Kidney (tissue), 14 donors: ENCODE measurements around the gene KLHL22. TPM values are rescaled to one million over a fixed set of nuclear protein-coding genes. Genes with fewer than 3 reads are reported as not detected.

ENCODE experiments used
- DNase-seq, 5 donors: peaks; one replicate each; pipeline ENCODE4 v3.0.0-alpha.2; 2013 to 2020
- FAIRE-seq: peaks from 2 replicates; lab custom pipeline; 2012; peaks lifted over from hg19 to GRCh38; lab: Jason Lieb, UNC
- H3K27ac ChIP-seq, 2 donors: one replicate each; pipeline ENCODE4 v1.7.0; 2013; ENCODE audit warnings: low read depth in 2 of 2, low read length in 2 of 2, inconsistent platforms in 1 of 2
- H3K27me3 ChIP-seq: one replicate; pipeline ENCODE4 v1.7.1; 2013; ENCODE audit warnings: low read length, inconsistent platforms; ENCODE audit not compliant: control insufficient read depth, insufficient read depth
- H3K36me3 ChIP-seq, 3 donors: one replicate each; pipeline versions ENCODE4 v1.7.0 to v1.7.1; 2013; ENCODE audit warnings: low read length in 3 of 3, control low read depth in 1 of 3, inconsistent platforms in 1 of 3; ENCODE audit not compliant: insufficient read depth in 3 of 3, control insufficient read depth in 2 of 3
- H3K4me1 ChIP-seq, 3 donors: one replicate each; pipeline versions ENCODE4 v1.7.0 to v1.7.1; 2013; ENCODE audit warnings: low read length in 3 of 3, inconsistent platforms in 1 of 3, low read depth in 1 of 3; ENCODE audit not compliant: control insufficient read depth in 2 of 3, insufficient read depth in 2 of 3
- H3K4me3 ChIP-seq, 3 donors: one replicate each; pipeline versions ENCODE4 v1.7.0 to v1.8.1; 2013; ENCODE audit warnings: low read length in 3 of 3, control low read depth in 1 of 3, inconsistent platforms in 1 of 3
- H3K9ac ChIP-seq, 3 donors: one replicate each; pipeline versions ENCODE4 v1.7.0 to v1.7.1; 2013; ENCODE audit warnings: low read length in 3 of 3, control low read depth in 1 of 3, inconsistent platforms in 1 of 3
- H3K9me3 ChIP-seq, 3 donors: one replicate each; pipeline versions ENCODE4 v1.7.0 to v1.7.1; 2013; ENCODE audit warnings: low read length in 3 of 3, control low read depth in 1 of 3, inconsistent platforms in 1 of 3; ENCODE audit not compliant: control insufficient read depth in 2 of 3, insufficient read depth in 1 of 3
- intact Hi-C: fragments of 100-400 bp; cut with DNase I; formaldehyde crosslinking; loops from one replicate; pipeline ENCODE4 v1.11.1; 2022
- polyA plus RNA-seq: library from polyadenylated mRNA; stranded (reverse); fragments of 350-450 nt; fragmentation: Illumina TruSeq; extraction: RNeasy Lipid Tissue Mini Kit (QIAGEN cat#74804); gene quantifications from one replicate; pipeline ENCODE4 v1.2.3, GENCODE V29; 2014; ENCODE audit warnings: low read depth, low replicate concordance; ENCODE audit not compliant: insufficient read depth
- total RNA-seq: library from RNA; stranded (reverse); fragmentation: NEBNext Ultra II Directional; extraction: Animal tissue kit (Norgen Biotek cat#: 25700); gene quantifications from one replicate; pipeline ENCODE4 v1.2.1, GENCODE V29; 2021
- TF ChIP-seq, protein P1 (sequence below): IDR thresholded peaks from 3 replicates; pipeline ENCODE4 v1.5.1; 2012; ENCODE audit warnings: mild to moderate bottlenecking, moderate library complexity, borderline replicate concordance; ENCODE audit not compliant: insufficient read depth; ENCODE audit errors: extremely low read depth
- donor health status: control.
- donor health status: control.
- donor health status: control.
- donor health status: control.
- donor health status: control.
- donor health status: DM: yes; HTN: yes; CAD: no.
- donor health status: Normal renal cell carcinoma (clear cell type).

Gene KLHL22
- total and polyA plus RNA-seq, 2 donors from 2014 or later = 22.4 to 24.3 TPM

DNA sequence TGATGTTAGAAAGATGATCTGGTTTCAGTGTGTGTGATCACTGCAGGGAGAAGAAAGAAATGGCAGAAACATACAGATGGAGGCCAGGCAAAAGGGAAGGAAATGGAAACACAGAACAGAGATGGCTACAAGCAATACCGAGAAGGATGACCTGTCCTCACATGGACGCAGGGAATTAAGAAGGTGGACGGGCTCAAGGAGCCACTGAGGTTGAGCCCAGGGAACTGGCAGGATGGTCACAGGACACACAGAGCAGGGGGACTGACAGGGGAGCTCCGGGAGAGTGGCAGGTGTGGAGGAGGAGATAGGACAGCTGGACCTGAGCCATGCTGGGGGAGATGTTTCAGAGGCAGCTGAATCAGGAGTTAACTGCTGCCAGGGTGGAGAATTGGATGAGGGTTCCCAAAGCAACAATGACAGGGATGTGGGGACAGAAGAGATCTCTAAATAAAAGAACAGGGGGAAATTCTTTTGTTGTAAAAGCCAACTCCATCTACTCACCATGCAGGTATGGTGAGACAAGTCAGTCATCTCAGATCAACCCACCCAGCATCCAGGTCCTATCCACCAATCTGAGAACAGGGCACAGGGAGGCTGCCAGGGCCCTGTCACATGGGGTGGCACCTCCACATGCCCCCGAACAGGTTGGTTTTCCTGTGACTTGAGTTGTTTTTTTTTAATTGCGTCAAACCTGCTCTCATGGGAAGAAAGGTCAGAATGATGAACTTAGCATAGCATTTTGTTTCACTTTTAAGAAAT is 26.3 kb downstream of the KLHL22 start:
- intact Hi-C loops = no loop called here
- TF ChIP-seq, protein P1, sequence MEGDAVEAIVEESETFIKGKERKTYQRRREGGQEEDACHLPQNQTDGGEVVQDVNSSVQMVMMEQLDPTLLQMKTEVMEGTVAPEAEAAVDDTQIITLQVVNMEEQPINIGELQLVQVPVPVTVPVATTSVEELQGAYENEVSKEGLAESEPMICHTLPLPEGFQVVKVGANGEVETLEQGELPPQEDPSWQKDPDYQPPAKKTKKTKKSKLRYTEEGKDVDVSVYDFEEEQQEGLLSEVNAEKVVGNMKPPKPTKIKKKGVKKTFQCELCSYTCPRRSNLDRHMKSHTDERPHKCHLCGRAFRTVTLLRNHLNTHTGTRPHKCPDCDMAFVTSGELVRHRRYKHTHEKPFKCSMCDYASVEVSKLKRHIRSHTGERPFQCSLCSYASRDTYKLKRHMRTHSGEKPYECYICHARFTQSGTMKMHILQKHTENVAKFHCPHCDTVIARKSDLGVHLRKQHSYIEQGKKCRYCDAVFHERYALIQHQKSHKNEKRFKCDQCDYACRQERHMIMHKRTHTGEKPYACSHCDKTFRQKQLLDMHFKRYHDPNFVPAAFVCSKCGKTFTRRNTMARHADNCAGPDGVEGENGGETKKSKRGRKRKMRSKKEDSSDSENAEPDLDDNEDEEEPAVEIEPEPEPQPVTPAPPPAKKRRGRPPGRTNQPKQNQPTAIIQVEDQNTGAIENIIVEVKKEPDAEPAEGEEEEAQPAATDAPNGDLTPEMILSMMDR = no peak
- no peaks in the 10 kb centered on the region for H3K4me1 ChIP-seq
- H3K4me3 ChIP-seq = no peak overlapping the region
- DNase-seq = peak in 2 of 5 donors; percentile 6 to 41
- H3K9me3 ChIP-seq = no peaks in the 10 kb centered on the region
- no peak overlapping the region for H3K27ac ChIP-seq
- H3K27me3 ChIP-seq = no peaks in the 10 kb centered on the region
- no peak overlapping the region for H3K9ac ChIP-seq
- peaks cover 3 to 15% (median 13%) of the 10 kb centered on the region in 3 donors for H3K36me3 ChIP-seq
- no peak for FAIRE-seq

DNA sequence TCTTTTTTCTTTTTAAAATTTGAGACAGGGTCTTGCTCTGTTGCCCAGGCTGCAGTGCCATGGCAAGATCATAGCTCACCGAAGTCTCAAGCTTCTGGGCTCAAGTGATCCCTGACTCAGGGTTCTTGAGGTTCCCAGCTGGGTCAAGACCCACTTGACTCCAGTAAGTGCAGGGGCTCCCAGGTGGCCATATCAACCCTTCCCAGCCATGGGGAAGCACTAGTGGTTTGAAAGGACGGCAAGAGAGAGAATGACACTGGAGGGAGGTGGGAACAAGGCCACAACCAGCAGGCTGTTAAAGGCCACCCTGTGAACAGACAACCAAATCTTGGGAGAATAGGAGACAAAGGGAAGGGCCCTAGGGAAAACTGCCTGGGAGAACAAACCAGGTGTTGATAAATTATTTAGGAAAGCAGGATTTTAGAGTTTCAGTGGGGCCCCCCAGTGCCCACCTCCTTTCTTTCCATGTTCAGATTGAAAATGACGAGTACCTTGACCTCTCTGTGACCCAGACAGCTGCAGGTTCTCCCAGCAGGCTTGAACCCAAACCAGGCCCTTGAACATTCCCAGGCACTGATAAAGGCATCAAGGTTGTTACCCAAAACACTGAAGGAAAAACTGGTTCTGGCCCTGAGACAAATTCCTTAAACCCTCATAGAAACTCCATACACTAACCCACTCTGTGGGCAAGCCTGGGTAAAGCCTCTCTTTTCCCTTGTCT is 28.8 kb downstream of the KLHL22 start:
- DNase-seq (peak in 1 of 5 donors; percentile 17), FAIRE-seq (no peak)
- H3K9me3 ChIP-seq = no peaks in the 10 kb centered on the region
- peaks cover 3 to 16% (median 15%) of the 10 kb centered on the region in 3 donors for H3K36me3 ChIP-seq
- no peak overlapping the region for H3K4me3 ChIP-seq
- H3K27me3 ChIP-seq = no peaks in the 10 kb centered on the region
- TF ChIP-seq, protein P1 = no peak
- H3K9ac ChIP-seq = no peak overlapping the region
- intact Hi-C loops = no loop called here
- H3K27ac ChIP-seq = no peak overlapping the region
- H3K4me1 ChIP-seq = peaks cover 0 to 2% (median 0%) of the 10 kb centered on the region in 3 donors

DNA sequence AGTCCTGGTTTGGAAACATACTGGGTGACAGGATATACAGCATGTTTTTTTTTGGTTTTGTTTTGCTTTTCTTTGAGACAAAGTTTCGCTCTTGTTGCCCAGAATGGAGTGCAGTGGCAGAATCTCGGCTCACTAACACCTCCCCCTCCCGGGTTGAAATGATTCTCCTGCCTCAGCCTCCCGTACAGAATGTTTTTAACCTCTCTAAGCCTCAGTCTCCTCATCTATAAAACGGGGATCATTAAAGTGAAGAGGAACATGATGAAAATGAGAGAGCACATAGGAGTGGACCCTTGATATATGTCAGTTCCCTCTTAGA is 29.9 kb downstream of the KLHL22 start:
- FAIRE-seq (no peak), DNase-seq (no peak)
- TF ChIP-seq, protein P1 = no peak
- Histone ChIP-seq H3K4me1 (peaks cover 0 to 2% (median 0%) of the 10 kb centered on the region in 3 donors), H3K36me3 (peaks cover 2 to 10% (median 9%) of the 10 kb centered on the region in 3 donors), H3K4me3 (no peak overlapping the region), H3K9me3 (no peaks in the 10 kb centered on the region), H3K27me3 (no peaks in the 10 kb centered on the region), H3K27ac (no peak overlapping the region), H3K9ac (no peak overlapping the region)
- intact Hi-C loops = no loop called here
